Astrocyte of the cerebellum (primary cell): Measurements from ENCODE around the gene GLA.

ENCODE experiments used
- DNase-seq: peaks from one replicate; pipeline ENCODE4 v3.0.0-alpha.2; 2011; ENCODE audit warnings: low read depth
- H3K4me3 ChIP-seq: 2 replicates; pipeline ENCODE4 v1.5.1; 2011; ENCODE audit warnings: mild to moderate bottlenecking, low read depth, low read length, moderate library complexity
- CTCF ChIP-seq: IDR thresholded peaks from 2 replicates; pipeline ENCODE4 v1.5.1; 2012; ENCODE audit warnings: low read length, low read depth, moderate library complexity, mild to moderate bottlenecking; ENCODE audit errors: missing control alignments
- in situ Hi-C: cut with HindIII; loops from 2 replicates; pipeline ENCODE4 v1.10.0; 2017; ENCODE audit warnings: low sequenced_read_pairs

The GLA gene

GRCh38 chrX:101407748-101408531 is at the start of gene GLA, which contains the start of gene HNRNPH2:
TSS of gene GLA (minus strand) at chrX:101407925. CDS start at chrX:101407903, 22 bp downstream.
TSS of gene HNRNPH2 (plus strand) at chrX:101408222. CDS start at chrX:101411989, 3,767 bp downstream.
- H3K4me3 ChIP-seq: peak within 1 kb of the TSS; percentile 74
- no peak for TF ChIP-seq CTCF
- peak; percentile 97 for DNase-seq
- in situ Hi-C loops: no loop called here

- TF ChIP-seq CTCF: no peak
- no peak overlapping the region for H3K4me3 ChIP-seq
- no peak for DNase-seq
- in situ Hi-C loops: no loop called here
Observed at GRCh38 chrX:101452056-101452455, 44.3 kb upstream of the GLA start.

GRCh38 chrX:101450961-101451360 is 43.2 kb upstream of the GLA start:
- no peak overlapping the region for H3K4me3 ChIP-seq
- TF ChIP-seq CTCF: no peak
- DNase-seq: no peak
- in situ Hi-C loops: no loop called here

GRCh38 chrX:101450085-101450484 is 42.4 kb upstream of the GLA start:
- H3K4me3 ChIP-seq: no peak overlapping the region
- in situ Hi-C loops: no loop called here
- TF ChIP-seq CTCF: no peak
- DNase-seq: no peak

GRCh38 chrX:101449279-101449678 is 41.6 kb upstream of the GLA start:
- no peak overlapping the region for H3K4me3 ChIP-seq
- TF ChIP-seq CTCF: no peak
- in situ Hi-C loops: no loop called here
- DNase-seq: no peak

- in situ Hi-C loops: no loop called here
- TF ChIP-seq CTCF: no peak
- no peak for DNase-seq
- no peak overlapping the region for H3K4me3 ChIP-seq
Observed at GRCh38 chrX:101442085-101442484, 34.4 kb upstream of the GLA start.
